SK-N-SH (cell line): Measurements from ENCODE around the gene CAMK2D. TPM values are rescaled to one million over a fixed set of nuclear protein-coding genes. Genes with fewer than 3 reads are reported as not detected.

Source experiments
- CTCF ChIA-PET: fragments of 300-600, 350-600 bp; formaldehyde crosslinking; extraction: SDS; loops from one replicate; lab custom pipeline; 2021; lab: Yijun Ruan, JAX
- POLR2A ChIA-PET: fragments of 350-600 bp; sonication (Branson Sonifier 250); formaldehyde crosslinking; extraction: SDS; loops from one replicate; lab custom pipeline; 2020; ENCODE audit warnings: antibody characterized with exemption, inconsistent platforms; lab: Yijun Ruan, JAX
- DNase-seq: peaks from one replicate; pipeline ENCODE4 v3.0.0; 2012
- H2AFZ ChIP-seq: fragments of 200-600 bp; sonication (generic); 2 replicates; pipeline ENCODE4 v1.8.1; 2016; ENCODE audit warnings: antibody characterized with exemption, mild to moderate bottlenecking, low read depth
- H3F3A ChIP-seq: fragments of 200-600 bp; sonication (generic); replicated peaks from 2 replicates; pipeline ENCODE3; 2016; ENCODE audit warnings: antibody characterized with exemption, mild to moderate bottlenecking; ENCODE audit not compliant: insufficient read depth
- H3K27ac ChIP-seq, 2 experiments: fragments of 200-500 bp in 1 of 2; fragments of 200-600 bp in 1 of 2; sonication (Bioruptor generic) in 1 of 2; sonication (generic), shearing (Covaris generic) in 1 of 2; 2 replicates each; pipeline versions ENCODE4 v1.5.1 to v1.6.1; 2014 to 2016; ENCODE audit warnings: low read depth in 2 of 2, inconsistent platforms in 1 of 2, low read length in 1 of 2, mild to moderate bottlenecking in 1 of 2, mixed read lengths in 1 of 2
- H3K27me3 ChIP-seq: fragments of 200-600 bp; sonication (generic), shearing (Covaris generic); 2 replicates; pipeline ENCODE4 v1.6.1; 2016; ENCODE audit warnings: mixed run types; ENCODE audit not compliant: insufficient read depth
- H3K36me3 ChIP-seq, 2 experiments: fragments of 200-500 bp in 1 of 2; fragments of 200-600 bp in 1 of 2; sonication (Bioruptor generic) in 1 of 2; sonication (generic) in 1 of 2; replicated peaks in 1 of 2; 2 replicates each; pipeline versions ENCODE3 to v1.5.1; 2014 to 2016; ENCODE audit warnings: low read length in 1 of 2, mild to moderate bottlenecking in 1 of 2; ENCODE audit not compliant: insufficient read depth in 2 of 2, control insufficient read depth in 1 of 2
- H3K4me1 ChIP-seq, 2 experiments: fragments of 200-500 bp in 1 of 2; fragments of 200-600 bp in 1 of 2; sonication (Bioruptor generic) in 1 of 2; sonication (generic), shearing (Covaris generic) in 1 of 2; 2 replicates each; pipeline versions ENCODE4 v1.5.1 to v1.6.1; 2014 to 2016; ENCODE audit warnings: low read depth in 1 of 2, low read length in 1 of 2, mixed run types in 1 of 2; ENCODE audit not compliant: insufficient read depth in 2 of 2, control insufficient read depth in 1 of 2
- H3K4me2 ChIP-seq: fragments of 200-600 bp; sonication (generic), shearing (Covaris generic); 2 replicates; pipeline ENCODE4 v1.6.1; 2017; ENCODE audit warnings: mixed run types
- H3K4me3 ChIP-seq, 2 experiments: fragments of 200-500 bp in 1 of 2; fragments of 200-600 bp in 1 of 2; sonication (Bioruptor generic) in 1 of 2; sonication (generic), shearing (Covaris generic) in 1 of 2; 2 replicates each; pipeline versions ENCODE4 v1.5.1 to v1.8.1; 2014 to 2016; ENCODE audit warnings: low read depth in 2 of 2, inconsistent platforms in 1 of 2, low read length in 1 of 2, mild to moderate bottlenecking in 1 of 2, mixed read lengths in 1 of 2, moderate library complexity in 1 of 2
- H3K79me2 ChIP-seq: fragments of 200-600 bp; sonication (generic); 2 replicates; pipeline ENCODE4 v1.8.1; 2017; ENCODE audit warnings: mild to moderate bottlenecking; ENCODE audit not compliant: insufficient read depth
- H3K9ac ChIP-seq: fragments of 200-600 bp; sonication (generic); 2 replicates; pipeline ENCODE4 v1.6.1; 2017; ENCODE audit warnings: mixed run types
- H3K9me2 ChIP-seq: fragments of 200-600 bp; sonication (generic); 2 replicates; pipeline ENCODE4 v1.6.1; 2017; ENCODE audit warnings: mixed run types
- H3K9me3 ChIP-seq: fragments of 200-600 bp; sonication (generic); 2 replicates; pipeline ENCODE4 v1.6.1; 2017; ENCODE audit warnings: mixed run types, mild to moderate bottlenecking, moderate library complexity
- H4K20me1 ChIP-seq: fragments of 200-600 bp; sonication (generic); 2 replicates; pipeline ENCODE4 v1.6.1; 2017; ENCODE audit warnings: mild to moderate bottlenecking, mixed run types; ENCODE audit not compliant: insufficient read depth
- CTCF ChIP-seq: fragments of 200-600 bp; sonication (generic); IDR thresholded peaks from 2 replicates; pipeline ENCODE4 v1.6.1; 2017; ENCODE audit warnings: antibody characterized with exemption, mild to moderate bottlenecking, moderate library complexity
- FOSL2 ChIP-seq: IDR thresholded peaks from 2 replicates; pipeline ENCODE4 v1.4.0; 2012; ENCODE audit warnings: low read depth, mild to moderate bottlenecking, moderate library complexity, borderline replicate concordance
- IRF3 ChIP-seq: fragments of 150-350 bp; IDR thresholded peaks from 2 replicates; pipeline ENCODE4 v1.6.1; 2016; ENCODE audit warnings: mild to moderate bottlenecking, low read depth, low read length
- NFIC ChIP-seq: IDR thresholded peaks from 2 replicates; pipeline ENCODE4 v1.4.0; 2012; ENCODE audit warnings: borderline replicate concordance
- POLR2AphosphoS5 ChIP-seq: IDR thresholded peaks from 2 replicates; pipeline ENCODE4 v1.6.1; 2012; ENCODE audit warnings: low read depth, low read length
- TAF1 ChIP-seq: IDR thresholded peaks from 2 replicates; pipeline ENCODE4 v1.6.1; 2012; ENCODE audit warnings: low read depth, mild to moderate bottlenecking, low read length, moderate library complexity, borderline replicate concordance
- TEAD4 ChIP-seq: IDR thresholded peaks from 2 replicates; pipeline ENCODE4 v1.4.0; 2012; ENCODE audit warnings: mild to moderate bottlenecking, borderline replicate concordance; ENCODE audit not compliant: insufficient read depth
- YY1 ChIP-seq: IDR thresholded peaks from 2 replicates; pipeline ENCODE4 v1.4.0; 2012; ENCODE audit warnings: low read depth, mild to moderate bottlenecking
- WGBS: methylation state at CpG from one replicate; pipeline ENCODE4 v1.1.6; 2017; ENCODE audit warnings: low lambda C conversion rate; 5-methylcytosine and 5-hydroxymethylcytosine counted together
- polyA plus RNA-seq, 3 experiments: library from polyadenylated mRNA; depleted of rRNA; stranded (reverse); fragments of >200 nt; gene quantifications; 2 replicates each; pipeline ENCODE4 v1.2.3, GENCODE V29; 2012
- TF ChIP-seq, protein P1 (sequence below): IDR thresholded peaks from 2 replicates; pipeline ENCODE4 v1.6.1; 2012; ENCODE audit warnings: mild to moderate bottlenecking, low read depth, low read length, moderate library complexity
- TF ChIP-seq, protein P2 (sequence below): IDR thresholded peaks from 2 replicates; pipeline ENCODE4; 2012

CAMK2D gene
- polyA plus RNA-seq, 1 of the 3 experiments (the other 2 are of a cell fraction) = 17.0 TPM

GRCh38 chr4:113603911-113604310 is 157.6 kb downstream of the CAMK2D start:
- no peak overlapping the region for H3K4me3 ChIP-seq
- no peaks in the 10 kb centered on the region for H4K20me1 ChIP-seq
- H3K27me3 ChIP-seq = no peaks in the 10 kb centered on the region
- H2AFZ ChIP-seq = no peak overlapping the region
- no peak overlapping the region; a peak in 1 of 4 replicates for H3K27ac ChIP-seq
- H3K4me1 ChIP-seq = no peaks in the 10 kb centered on the region; a peak in 1 of 4 replicates
- H3K9me2 ChIP-seq = no peaks in the 10 kb centered on the region
- no peak for DNase-seq
- peaks cover 9% of the 10 kb centered on the region for H3F3A ChIP-seq
- ChIA-PET CTCF (no interaction called here), POLR2A (no interaction called here)
- H3K4me2 ChIP-seq = no peak overlapping the region
- no peak overlapping the region for H3K9ac ChIP-seq
- TF ChIP-seq TEAD4 (no peak), YY1 (no peak), IRF3 (no peak), POLR2AphosphoS5 (no peak), CTCF (no peak)
- TF ChIP-seq, protein P1, sequence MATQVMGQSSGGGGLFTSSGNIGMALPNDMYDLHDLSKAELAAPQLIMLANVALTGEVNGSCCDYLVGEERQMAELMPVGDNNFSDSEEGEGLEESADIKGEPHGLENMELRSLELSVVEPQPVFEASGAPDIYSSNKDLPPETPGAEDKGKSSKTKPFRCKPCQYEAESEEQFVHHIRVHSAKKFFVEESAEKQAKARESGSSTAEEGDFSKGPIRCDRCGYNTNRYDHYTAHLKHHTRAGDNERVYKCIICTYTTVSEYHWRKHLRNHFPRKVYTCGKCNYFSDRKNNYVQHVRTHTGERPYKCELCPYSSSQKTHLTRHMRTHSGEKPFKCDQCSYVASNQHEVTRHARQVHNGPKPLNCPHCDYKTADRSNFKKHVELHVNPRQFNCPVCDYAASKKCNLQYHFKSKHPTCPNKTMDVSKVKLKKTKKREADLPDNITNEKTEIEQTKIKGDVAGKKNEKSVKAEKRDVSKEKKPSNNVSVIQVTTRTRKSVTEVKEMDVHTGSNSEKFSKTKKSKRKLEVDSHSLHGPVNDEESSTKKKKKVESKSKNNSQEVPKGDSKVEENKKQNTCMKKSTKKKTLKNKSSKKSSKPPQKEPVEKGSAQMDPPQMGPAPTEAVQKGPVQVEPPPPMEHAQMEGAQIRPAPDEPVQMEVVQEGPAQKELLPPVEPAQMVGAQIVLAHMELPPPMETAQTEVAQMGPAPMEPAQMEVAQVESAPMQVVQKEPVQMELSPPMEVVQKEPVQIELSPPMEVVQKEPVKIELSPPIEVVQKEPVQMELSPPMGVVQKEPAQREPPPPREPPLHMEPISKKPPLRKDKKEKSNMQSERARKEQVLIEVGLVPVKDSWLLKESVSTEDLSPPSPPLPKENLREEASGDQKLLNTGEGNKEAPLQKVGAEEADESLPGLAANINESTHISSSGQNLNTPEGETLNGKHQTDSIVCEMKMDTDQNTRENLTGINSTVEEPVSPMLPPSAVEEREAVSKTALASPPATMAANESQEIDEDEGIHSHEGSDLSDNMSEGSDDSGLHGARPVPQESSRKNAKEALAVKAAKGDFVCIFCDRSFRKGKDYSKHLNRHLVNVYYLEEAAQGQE = no peak
- peaks cover 21% of the 10 kb centered on the region for H3K79me2 ChIP-seq
- H3K36me3 ChIP-seq = peaks cover 5 to 34% of the 10 kb centered on the region in 2 experiments
- no peaks in the 10 kb centered on the region for H3K9me3 ChIP-seq
- 100% methylated on average over 1 of the region's 1 CpG for WGBS

DNA sequence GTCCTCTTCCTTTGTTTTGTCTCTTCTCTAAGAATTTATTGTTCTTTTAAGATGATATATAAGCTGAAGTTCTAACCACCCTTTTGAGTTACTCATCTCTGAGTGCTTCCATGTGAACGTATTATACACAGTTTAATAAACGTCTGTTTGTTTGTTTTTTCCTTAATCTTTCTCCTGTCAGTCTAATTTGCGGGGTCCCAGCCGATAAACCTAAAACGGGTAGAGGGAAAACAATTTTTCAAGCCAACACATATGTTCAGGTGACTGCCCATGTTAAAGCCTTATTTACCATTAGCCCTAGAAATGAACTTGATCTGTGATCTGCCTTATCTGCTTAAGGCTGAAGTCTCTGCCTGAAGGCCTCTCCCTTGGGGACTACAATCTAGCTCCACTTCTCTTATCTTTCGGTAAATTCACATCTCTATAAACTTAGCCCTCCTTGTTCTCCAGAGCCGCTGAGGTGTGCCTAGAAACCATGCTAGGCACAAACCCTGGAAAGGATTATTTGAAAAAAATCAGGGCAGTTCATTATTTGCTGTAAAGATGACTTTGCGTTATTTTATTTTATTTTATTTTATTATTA is 158.8 kb downstream of the CAMK2D start:
- no peaks in the 10 kb centered on the region; a peak in 1 of 4 replicates for H3K4me1 ChIP-seq
- peaks cover 9% of the 10 kb centered on the region for H3F3A ChIP-seq
- H3K9me3 ChIP-seq = no peaks in the 10 kb centered on the region
- ChIA-PET POLR2A (no interaction called here), CTCF (interaction anchor here (0.8 to 1.6 kb wide), 2 partner anchors 38 to 55 kb away, joined by 3 read pairs; no protein-coding TSS in a partner anchor)
- H3K36me3 ChIP-seq = peaks cover 2 to 24% of the 10 kb centered on the region in 2 experiments
- no peak for DNase-seq
- H2AFZ ChIP-seq = no peak overlapping the region
- H3K9ac ChIP-seq = no peak overlapping the region
- H3K9me2 ChIP-seq = no peaks in the 10 kb centered on the region
- peaks cover 25% of the 10 kb centered on the region for H3K79me2 ChIP-seq
- H3K27ac ChIP-seq = no peak overlapping the region
- H3K4me3 ChIP-seq = no peak overlapping the region
- H3K27me3 ChIP-seq = no peaks in the 10 kb centered on the region
- no peak overlapping the region for H3K4me2 ChIP-seq
- H4K20me1 ChIP-seq = no peaks in the 10 kb centered on the region; the same call in 1 of the 2 replicates
- 72% methylated on average over 8 of the region's 8 CpGs for WGBS
- no peak for TF ChIP-seq NFIC
- no peak for TF ChIP-seq FOSL2
- TF ChIP-seq, protein P2, sequence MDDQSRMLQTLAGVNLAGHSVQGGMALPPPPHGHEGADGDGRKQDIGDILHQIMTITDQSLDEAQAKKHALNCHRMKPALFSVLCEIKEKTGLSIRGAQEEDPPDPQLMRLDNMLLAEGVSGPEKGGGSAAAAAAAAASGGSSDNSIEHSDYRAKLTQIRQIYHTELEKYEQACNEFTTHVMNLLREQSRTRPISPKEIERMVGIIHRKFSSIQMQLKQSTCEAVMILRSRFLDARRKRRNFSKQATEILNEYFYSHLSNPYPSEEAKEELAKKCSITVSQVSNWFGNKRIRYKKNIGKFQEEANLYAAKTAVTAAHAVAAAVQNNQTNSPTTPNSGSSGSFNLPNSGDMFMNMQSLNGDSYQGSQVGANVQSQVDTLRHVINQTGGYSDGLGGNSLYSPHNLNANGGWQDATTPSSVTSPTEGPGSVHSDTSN = no peak
- TF ChIP-seq TAF1 = no peak
